ENCODE data around the gene MARCHF10. TPM values are rescaled to one million over a fixed set of nuclear protein-coding genes. Genes with fewer than 3 reads are reported as not detected.

Gene MARCHF10
- total and polyA plus RNA-seq, 2 donors (not counting 3 experiments of a cell fraction or from before 2014, with no cell fraction given) = 0.11 TPM; not detected in 1

- Histone ChIP-seq H3K27ac (ENCODE audit: insufficient read depth, low read depth, low read length) (no peak overlapping the region), H3K4me3 (replicated peaks in 1 of 3; ENCODE audit: insufficient read depth in 1 of 3, low read depth in 1 of 3, low read length in 3 of 3) (no peak overlapping the region), H4K20me1 (replicated peaks; ENCODE audit: control insufficient read depth, extremely low read depth, insufficient read depth, low read length) (no peaks in the 10 kb centered on the region), H2AFZ (ENCODE audit: low read depth, low read length) (no peak overlapping the region), H3K9me3 (replicated peaks; ENCODE audit: control insufficient read depth, insufficient read depth, low read length) (no peaks in the 10 kb centered on the region), H3K9me1 (replicated peaks; ENCODE audit: control insufficient read depth, extremely low read depth, insufficient read depth, low read length) (no peaks in the 10 kb centered on the region), H3K4me1 (ENCODE audit: control insufficient read depth, extremely low read depth, insufficient read depth, low read length) (no peaks in the 10 kb centered on the region), H3K4me2 (ENCODE audit: insufficient read depth, low read length) (no peak overlapping the region), H3K9ac (replicated peaks; ENCODE audit: extremely low read depth, insufficient read depth, low read length) (no peak overlapping the region), H3K79me2 (ENCODE audit: control insufficient read depth, insufficient read depth, low read length) (no peaks in the 10 kb centered on the region), H3K36me3 (ENCODE audit: control insufficient read depth in 2 of 2, extremely low read depth in 1 of 2, insufficient read depth in 2 of 2, low read length in 2 of 2) (no peaks in the 10 kb centered on the region), H3K27me3 (ENCODE audit: control insufficient read depth in 2 of 2, insufficient read depth in 2 of 2, low read length in 2 of 2) (peaks cover 6 to 10% of the 10 kb centered on the region in 2 experiments)
- ChIA-PET CTCF (no interaction called here), POLR2A (no interaction called here)
- BruUV-seq (replicated peaks) = no TSS peak
- FAIRE-seq (no peak), DNase-seq (ENCODE audit: low read depth, low spot score) (no peak)
- TF ChIP-seq CTCF (IDR thresholded peaks at IDR 0.05; ENCODE audit: extremely low read depth in 1 of 2, insufficient read depth in 1 of 2, low read depth in 1 of 2, low read length in 2 of 2) = no peak
- no peak for TF ChIP-seq GATA2 (IDR thresholded peaks at IDR 0.05; ENCODE audit: insufficient read depth, insufficient read length, low read depth, low read length)
- TF ChIP-seq POLR2AphosphoS5 (IDR thresholded peaks at IDR 0.05; ENCODE audit: insufficient read depth, low read depth, low read length) = no peak
- no peak for TF ChIP-seq EZH2 (IDR thresholded peaks at IDR 0.05; ENCODE audit: borderline replicate concordance, low read depth, low read length, severe bottlenecking)
- no peak for TF ChIP-seq JUN (IDR thresholded peaks at IDR 0.05; ENCODE audit: borderline replicate concordance, insufficient read depth, insufficient read length, low read depth)
- no peak for TF ChIP-seq MAX (IDR thresholded peaks at IDR 0.05; ENCODE audit: insufficient read depth, insufficient read length)
- TF ChIP-seq MYC (IDR thresholded peaks at IDR 0.05; ENCODE audit: low read depth, low read length) = no peak
- dilution Hi-C loops (cut with MboI; ENCODE audit: extremely low pct_ligation_motif_present, low sequenced_read_pairs) (no loop called here), intact Hi-C loops (cut with micrococcal nuclease) (no loop called here)
These were observed 89.7 kb downstream of the MARCHF10 start for GRCh38 chr17:62718429-62718828.
